Duodenal mucosa (tissue), 2 donors: ENCODE measurements around the gene FAN1.

Experiments used
- H3K27ac ChIP-seq: one replicate; pipeline ENCODE4 v1.7.0; 2013; ENCODE audit warnings: low read depth, low read length
- H3K27me3 ChIP-seq, 2 donors: one replicate each; pipeline ENCODE4 v1.7.0; 2013; ENCODE audit warnings: low read length in 2 of 2, control low read depth in 1 of 2; ENCODE audit not compliant: insufficient read depth in 2 of 2, control insufficient read depth in 1 of 2
- H3K36me3 ChIP-seq, 2 donors: one replicate each; pipeline ENCODE4 v1.7.0; 2013; ENCODE audit warnings: low read length in 2 of 2, control low read depth in 1 of 2; ENCODE audit not compliant: insufficient read depth in 2 of 2, control insufficient read depth in 1 of 2
- H3K4me1 ChIP-seq, 2 donors: one replicate each; pipeline ENCODE4 v1.7.0; 2013; ENCODE audit warnings: low read length in 2 of 2, control low read depth in 1 of 2; ENCODE audit not compliant: insufficient read depth in 2 of 2, control insufficient read depth in 1 of 2
- H3K4me3 ChIP-seq, 2 donors: one replicate each; pipeline ENCODE4 v1.7.0; 2013; ENCODE audit warnings: low read length in 2 of 2, low read depth in 1 of 2
- H3K9ac ChIP-seq, 2 donors: one replicate each; pipeline ENCODE4 v1.7.0; 2013; ENCODE audit warnings: low read length in 2 of 2, low read depth in 1 of 2
- H3K9me3 ChIP-seq, 2 donors: one replicate each; pipeline ENCODE4 v1.7.0; 2013; ENCODE audit warnings: low read length in 2 of 2, control low read depth in 1 of 2; ENCODE audit not compliant: control insufficient read depth in 1 of 2

FAN1 gene

DNA sequence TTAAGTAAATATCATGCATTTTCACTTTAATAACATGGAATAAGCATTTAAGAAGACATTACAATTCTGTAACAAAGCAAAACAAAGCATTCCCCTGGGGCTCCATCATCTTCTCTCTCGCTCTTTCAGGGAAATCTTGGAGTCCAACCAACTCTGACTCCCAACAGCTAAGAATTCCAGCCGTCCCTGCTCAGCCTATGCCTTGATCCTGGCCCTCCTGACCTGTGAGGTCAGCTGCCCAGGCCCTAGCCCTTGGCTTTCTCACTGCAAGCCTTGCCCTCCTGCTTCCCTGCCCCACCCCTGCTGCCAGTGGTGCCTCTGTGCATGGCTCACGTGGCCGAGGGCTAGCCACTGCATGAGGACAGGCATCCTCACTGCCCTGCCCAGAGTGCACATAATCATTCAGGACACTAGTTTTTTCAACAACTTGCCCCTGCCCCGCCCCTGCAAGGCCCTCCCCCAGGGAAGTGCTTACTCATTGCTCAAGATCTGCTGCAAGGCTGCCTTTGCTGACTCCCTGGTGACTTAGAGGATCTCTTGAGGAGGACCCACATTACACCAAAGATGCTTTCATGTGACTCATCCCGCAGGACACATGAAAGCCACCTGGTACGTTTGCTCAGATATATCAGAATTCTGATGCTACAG, 50.1 kb downstream of the FAN1 start:
- Histone ChIP-seq H3K4me1 (no peaks in the 10 kb centered on the region), H3K27me3 (no peaks in the 10 kb centered on the region), H3K27ac (no peak overlapping the region), H3K9me3 (peaks cover 0 to 4% of the 10 kb centered on the region in 2 donors), H3K36me3 (peaks cover 58 to 96% of the 10 kb centered on the region in 2 donors), H3K9ac (no peak overlapping the region), H3K4me3 (no peak overlapping the region)

DNA sequence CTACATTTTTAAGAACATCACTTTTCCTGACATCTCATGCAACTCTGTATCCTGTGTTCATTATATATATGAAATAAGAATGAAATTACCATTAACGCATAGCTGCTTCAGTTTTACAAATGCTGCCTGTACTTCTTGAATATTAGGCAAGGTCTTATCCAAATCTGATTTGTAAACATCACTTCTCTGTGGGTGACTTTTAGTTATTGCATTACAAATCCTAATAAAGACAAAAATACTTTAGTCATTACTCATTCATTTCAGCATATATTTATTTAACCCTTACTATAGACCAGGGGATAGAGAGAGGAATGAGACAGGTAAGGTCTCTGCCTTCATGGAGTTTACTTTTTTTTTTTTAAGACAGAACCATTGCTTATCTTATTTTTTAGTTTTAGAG, 51.0 kb downstream of the FAN1 start:
- H3K36me3 ChIP-seq: peaks cover 56 to 96% of the 10 kb centered on the region in 2 donors
- no peak overlapping the region for H3K9ac ChIP-seq
- peaks cover 0 to 4% of the 10 kb centered on the region in 2 donors for H3K9me3 ChIP-seq
- no peaks in the 10 kb centered on the region for H3K27me3 ChIP-seq
- no peaks in the 10 kb centered on the region for H3K4me1 ChIP-seq
- no peak overlapping the region for H3K27ac ChIP-seq
- no peak overlapping the region for H3K4me3 ChIP-seq

DNA sequence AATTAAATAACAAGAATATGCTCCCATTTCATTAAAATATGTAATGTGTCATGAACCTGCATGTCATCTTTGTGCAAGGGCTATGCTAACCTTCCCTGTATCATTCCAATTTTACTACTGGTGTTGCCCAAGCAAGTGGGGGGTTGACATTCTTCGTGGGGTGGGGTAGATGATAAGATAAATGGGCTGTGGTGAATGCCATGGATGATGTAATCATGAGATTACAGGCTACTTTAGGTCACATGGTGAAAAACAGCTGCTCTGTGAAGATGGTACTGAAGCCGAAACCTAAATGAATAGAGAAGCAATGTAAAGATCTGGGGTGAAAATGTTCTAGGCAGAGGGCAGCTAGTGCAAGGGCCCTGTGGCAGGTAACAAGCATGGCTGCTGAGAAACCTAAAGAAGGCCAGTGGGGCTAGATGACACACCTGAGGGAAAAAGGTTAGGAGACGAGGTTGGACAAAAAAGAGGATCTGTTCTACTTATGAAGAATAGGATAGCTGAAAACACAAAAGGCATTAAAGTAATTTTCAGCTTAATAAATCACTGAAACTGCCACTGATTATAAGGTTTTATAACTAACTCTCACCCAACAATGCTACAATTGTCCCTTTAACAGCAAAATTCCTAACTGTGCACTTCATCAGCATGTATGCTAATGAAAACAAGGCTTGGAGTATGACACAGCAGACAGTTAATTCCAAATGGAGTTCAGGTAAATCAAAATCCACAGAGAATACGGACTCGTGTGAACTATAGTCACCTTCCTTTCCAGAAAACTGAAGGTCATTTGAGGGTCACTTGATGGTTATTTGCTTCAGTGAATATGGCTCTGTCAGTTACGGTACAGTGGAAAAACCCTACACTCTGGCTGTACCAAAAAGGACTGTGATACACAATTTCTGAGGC, 52.8 kb downstream of the FAN1 start:
- Histone ChIP-seq H3K9me3 (no peaks in the 10 kb centered on the region), H3K36me3 (peaks cover 51 to 94% of the 10 kb centered on the region in 2 donors), H3K27ac (no peak overlapping the region), H3K4me1 (no peaks in the 10 kb centered on the region), H3K27me3 (no peaks in the 10 kb centered on the region), H3K4me3 (no peak overlapping the region), H3K9ac (no peak overlapping the region)

DNA sequence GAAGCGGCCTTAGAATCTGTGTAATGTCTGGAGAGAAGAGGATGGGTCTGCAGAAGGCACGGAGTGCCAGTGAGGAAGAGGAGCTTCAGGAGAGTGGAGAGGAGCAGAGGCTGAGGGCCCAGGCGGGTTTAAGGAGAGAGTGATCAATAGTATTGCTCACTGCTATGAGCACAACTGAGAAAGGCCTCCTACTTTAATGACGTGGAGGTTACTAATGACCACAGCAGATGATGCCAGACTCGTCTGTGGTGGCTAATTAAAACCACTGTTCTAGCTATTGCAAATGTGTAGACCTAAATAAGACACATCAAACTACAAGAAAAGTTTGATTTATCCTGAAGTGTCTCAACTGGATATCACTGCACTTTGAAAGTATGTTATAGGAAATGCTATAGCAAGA, 54.5 kb downstream of the FAN1 start:
- H3K27ac ChIP-seq: no peak overlapping the region
- H3K27me3 ChIP-seq: no peaks in the 10 kb centered on the region
- no peak overlapping the region for H3K9ac ChIP-seq
- H3K36me3 ChIP-seq: peaks cover 42 to 91% of the 10 kb centered on the region in 2 donors
- no peaks in the 10 kb centered on the region for H3K4me1 ChIP-seq
- H3K4me3 ChIP-seq: no peak overlapping the region
- H3K9me3 ChIP-seq: no peaks in the 10 kb centered on the region

DNA sequence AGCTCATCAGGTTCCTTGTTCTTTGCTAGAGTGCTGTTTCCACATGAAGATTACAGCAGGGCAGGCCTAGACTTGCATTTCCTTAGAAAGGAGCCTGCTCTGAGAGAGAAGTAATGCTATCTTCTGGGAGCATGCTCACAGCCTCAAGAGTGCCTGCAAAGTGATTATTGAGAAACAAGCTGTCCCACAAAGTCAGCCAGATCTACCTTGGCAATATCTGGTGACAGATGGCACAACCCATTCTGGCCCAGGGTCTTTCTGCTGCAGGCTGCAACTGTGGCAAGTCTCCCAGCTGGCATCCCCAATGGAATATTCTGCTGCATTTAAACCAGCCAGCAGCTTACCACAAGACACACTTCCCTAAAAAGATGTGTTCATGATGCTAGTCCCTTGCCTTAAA, 58.4 kb downstream of the FAN1 start:
- Histone ChIP-seq H3K4me3 (no peak overlapping the region), H3K36me3 (peaks cover 43 to 80% of the 10 kb centered on the region in 2 donors), H3K27ac (no peak overlapping the region), H3K9ac (no peak overlapping the region), H3K27me3 (no peaks in the 10 kb centered on the region), H3K4me1 (no peaks in the 10 kb centered on the region), H3K9me3 (no peaks in the 10 kb centered on the region)

DNA sequence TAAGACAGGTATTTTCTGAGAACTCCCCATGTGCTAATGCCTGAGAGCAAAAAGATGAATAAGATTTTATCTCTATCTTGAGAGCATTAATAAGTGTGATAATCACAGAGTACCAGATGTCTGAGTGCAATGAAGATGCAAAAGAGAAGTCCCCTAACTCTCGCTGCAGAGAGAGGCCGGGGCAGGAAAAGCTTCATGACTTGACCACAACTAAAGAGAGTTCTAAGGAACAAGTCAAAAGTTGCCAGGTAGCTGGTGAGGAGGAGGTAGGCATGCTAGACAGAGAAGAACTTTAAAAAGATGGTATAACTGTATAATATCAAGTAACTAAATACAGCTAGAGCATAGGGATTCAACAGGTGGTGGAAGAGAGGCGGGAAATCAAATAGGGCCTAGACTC, 58.9 kb downstream of the FAN1 start:
- peaks cover 41 to 75% of the 10 kb centered on the region in 2 donors for H3K36me3 ChIP-seq

DNA sequence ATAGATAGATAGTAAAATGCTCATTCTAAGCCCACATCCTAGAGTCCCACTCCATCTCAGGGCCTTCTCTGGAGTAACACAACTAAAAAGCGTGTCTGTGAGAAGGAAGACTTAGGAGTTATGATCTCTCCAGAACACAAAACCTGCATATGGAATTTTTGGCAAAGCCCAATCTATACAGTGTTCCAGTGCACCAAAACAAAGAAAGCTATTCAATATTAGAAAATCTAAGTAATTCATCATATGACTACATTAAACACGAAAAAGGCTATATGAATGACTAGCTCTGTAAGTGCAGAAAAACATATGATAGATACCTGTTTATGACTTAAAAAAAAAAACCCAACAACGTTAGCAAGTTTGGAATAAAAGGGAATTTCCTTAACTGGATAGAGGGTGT, 60.0 kb downstream of the FAN1 start:
- Histone ChIP-seq H3K4me1 (no peaks in the 10 kb centered on the region), H3K27ac (no peak overlapping the region), H3K9me3 (no peaks in the 10 kb centered on the region), H3K9ac (no peak overlapping the region), H3K4me3 (no peak overlapping the region), H3K36me3 (peaks cover 33 to 64% of the 10 kb centered on the region in 2 donors), H3K27me3 (no peaks in the 10 kb centered on the region)

More for the DNA sequence above, 58.9 kb downstream of the FAN1 start:
- no peaks in the 10 kb centered on the region for H3K27me3 ChIP-seq
- H3K27ac ChIP-seq: no peak overlapping the region
- no peaks in the 10 kb centered on the region for H3K4me1 ChIP-seq
- no peak overlapping the region for H3K9ac ChIP-seq
- H3K9me3 ChIP-seq: no peaks in the 10 kb centered on the region
- no peak overlapping the region for H3K4me3 ChIP-seq

DNA sequence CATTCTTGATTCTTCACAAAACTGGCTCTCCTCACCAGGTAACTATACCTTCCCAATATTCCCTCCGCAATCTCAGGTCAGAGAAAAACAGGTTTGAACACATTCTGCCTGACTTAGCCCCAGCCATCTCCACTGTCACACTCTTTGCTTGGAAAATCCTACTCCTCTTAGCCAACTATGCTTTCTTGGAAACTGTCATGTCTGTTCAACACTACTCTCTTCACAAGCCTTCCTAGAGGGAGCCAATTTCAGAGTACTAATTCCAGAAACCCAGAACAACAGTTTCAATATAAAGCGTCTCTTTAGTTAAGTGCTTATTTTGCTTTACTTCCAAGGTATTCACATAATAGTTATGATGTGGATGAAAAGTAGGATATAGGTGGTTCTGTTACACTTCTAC, 66.0 kb downstream of the FAN1 start:
- no peak overlapping the region for H3K27ac ChIP-seq
- no peaks in the 10 kb centered on the region for H3K9me3 ChIP-seq
- H3K4me1 ChIP-seq: no peaks in the 10 kb centered on the region
- no peak overlapping the region for H3K4me3 ChIP-seq
- H3K9ac ChIP-seq: no peak overlapping the region
- H3K27me3 ChIP-seq: no peaks in the 10 kb centered on the region
- H3K36me3 ChIP-seq: peaks cover 34 to 51% of the 10 kb centered on the region in 2 donors

DNA sequence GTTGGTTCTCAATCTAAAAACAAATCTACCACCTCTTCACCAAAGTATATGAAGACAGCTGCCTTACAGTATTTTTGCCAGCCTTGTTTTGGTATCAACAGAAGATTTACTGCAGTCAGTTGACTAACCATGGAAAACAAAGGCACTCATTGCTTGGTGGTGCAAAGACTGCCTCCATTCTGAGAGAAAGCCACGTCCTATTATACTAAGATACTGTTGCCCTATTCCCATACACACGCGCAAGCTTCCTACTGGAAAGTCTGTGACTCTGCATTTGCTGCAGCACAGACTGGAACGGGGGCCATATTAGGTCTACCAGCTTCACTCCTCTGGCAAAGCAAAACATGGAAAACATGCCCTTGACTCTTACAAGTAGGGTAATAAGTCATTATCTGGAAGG, 69.7 kb downstream of the FAN1 start:
- Histone ChIP-seq H3K27ac (no peak overlapping the region), H3K4me1 (peaks cover 0 to 3% of the 10 kb centered on the region in 2 donors), H3K9me3 (no peaks in the 10 kb centered on the region), H3K27me3 (no peaks in the 10 kb centered on the region), H3K9ac (no peak overlapping the region), H3K36me3 (peaks cover 26 to 53% of the 10 kb centered on the region in 2 donors), H3K4me3 (no peak overlapping the region)

DNA sequence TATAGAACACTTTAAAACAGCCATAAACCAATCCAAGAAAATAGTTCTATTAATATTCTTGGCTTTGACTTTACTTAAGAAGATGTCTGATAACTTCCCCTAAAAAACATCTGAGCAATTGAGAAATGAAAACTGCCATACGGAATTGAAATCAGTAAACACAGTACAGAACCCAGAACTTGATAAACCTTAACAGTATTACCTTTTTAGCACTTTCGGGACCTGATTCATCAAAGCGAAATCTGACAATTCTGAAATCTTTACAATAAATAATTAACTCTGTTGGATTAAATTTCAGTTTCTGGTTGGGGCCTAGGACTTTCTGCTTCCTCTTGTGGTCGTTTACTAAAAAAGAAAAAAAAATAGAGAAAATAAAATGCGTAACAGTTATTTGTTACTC, 70.4 kb downstream of the FAN1 start:
- Histone ChIP-seq H3K4me3 (no peak overlapping the region), H3K4me1 (peaks cover 0 to 10% of the 10 kb centered on the region in 2 donors), H3K27ac (no peak overlapping the region), H3K27me3 (no peaks in the 10 kb centered on the region), H3K9me3 (no peaks in the 10 kb centered on the region), H3K9ac (no peak overlapping the region), H3K36me3 (peaks cover 26 to 53% of the 10 kb centered on the region in 2 donors)
